GM18951 (cell line): Measurements from ENCODE around the gene IL1RAP.

ENCODE experiments used
- POLR2A ChIP-seq: IDR thresholded peaks from 4 replicates; pipeline ENCODE4 v1.6.1; 2011; ENCODE audit warnings: mild to moderate bottlenecking; ENCODE audit not compliant: insufficient read length, insufficient read depth; ENCODE audit errors: extremely low read depth
- in situ Hi-C: fragments of 300-500 bp; cut with MboI; formaldehyde crosslinking; loops from one replicate; pipeline ENCODE4 v1.12.0; 2022; ENCODE audit warnings: low sequenced_read_pairs, mixed read lengths, inconsistent platforms; ENCODE audit not compliant: unreplicated experiment

IL1RAP gene

GRCh38 chr3:190560013-190560895 lies 46.4 kb downstream of the IL1RAP start:
- in situ Hi-C loops: no loop called here
- no peak for TF ChIP-seq POLR2A

GRCh38 chr3:190562866-190563510 lies 49.1 kb downstream of the IL1RAP start:
- in situ Hi-C loops: no loop called here
- no peak for TF ChIP-seq POLR2A

- in situ Hi-C loops: no loop called here
- TF ChIP-seq POLR2A: no peak
Observed at GRCh38 chr3:190564175-190564574, 50.3 kb downstream of the IL1RAP start.

- no peak for TF ChIP-seq POLR2A
- in situ Hi-C loops: no loop called here
Observed at GRCh38 chr3:190566043-190566933, 52.4 kb downstream of the IL1RAP start.

GRCh38 chr3:190568036-190568435 lies 54.2 kb downstream of the IL1RAP start:
- in situ Hi-C loops: no loop called here
- TF ChIP-seq POLR2A: no peak

- in situ Hi-C loops: no loop called here
- TF ChIP-seq POLR2A: no peak
Observed at GRCh38 chr3:190574473-190574872, 60.6 kb downstream of the IL1RAP start.

GRCh38 chr3:190575437-190576185 lies 61.7 kb downstream of the IL1RAP start:
- no peak for TF ChIP-seq POLR2A
- in situ Hi-C loops: no loop called here

GRCh38 chr3:190577225-190577624 lies 63.3 kb downstream of the IL1RAP start:
- in situ Hi-C loops: no loop called here
- no peak for TF ChIP-seq POLR2A

GRCh38 chr3:190579514-190580137 lies 65.7 kb downstream of the IL1RAP start:
- TF ChIP-seq POLR2A: no peak
- in situ Hi-C loops: no loop called here

- TF ChIP-seq POLR2A: no peak
- in situ Hi-C loops: no loop called here
Observed at GRCh38 chr3:190580417-190580816, 66.5 kb downstream of the IL1RAP start.

GRCh38 chr3:190581041-190581541 lies 67.2 kb downstream of the IL1RAP start:
- in situ Hi-C loops: no loop called here

GRCh38 chr3:190582667-190583066 lies 68.8 kb downstream of the IL1RAP start:
- in situ Hi-C loops: no loop called here
- no peak for TF ChIP-seq POLR2A

More at GRCh38 chr3:190581041-190581541, 67.2 kb downstream of the IL1RAP start:
- no peak for TF ChIP-seq POLR2A
